Stimulated activated CD8-positive, alpha-beta memory T cell treated with anti-CD3 and anti-CD28 coated beads, Interleukin-2, amount 100 ng/mL, for 48 hours (primary cell): ENCODE measurements around the gene ARHGAP26.

Source experiments
- DNase-seq, 2 donors: peaks; one replicate each; pipeline ENCODE4 v3.0.0-alpha.2; 2020; ENCODE audit warnings: low read depth in 2 of 2

ARHGAP26 gene

GRCh38 chr5:143161885-143162540 lies 391.8 kb downstream of the ARHGAP26 start:
- DNase-seq: no peak

GRCh38 chr5:143162810-143163209 lies 392.6 kb downstream of the ARHGAP26 start:
- DNase-seq: no peak

- DNase-seq: no peak
Measured at GRCh38 chr5:143164557-143164956, 394.4 kb downstream of the ARHGAP26 start.

DNA sequence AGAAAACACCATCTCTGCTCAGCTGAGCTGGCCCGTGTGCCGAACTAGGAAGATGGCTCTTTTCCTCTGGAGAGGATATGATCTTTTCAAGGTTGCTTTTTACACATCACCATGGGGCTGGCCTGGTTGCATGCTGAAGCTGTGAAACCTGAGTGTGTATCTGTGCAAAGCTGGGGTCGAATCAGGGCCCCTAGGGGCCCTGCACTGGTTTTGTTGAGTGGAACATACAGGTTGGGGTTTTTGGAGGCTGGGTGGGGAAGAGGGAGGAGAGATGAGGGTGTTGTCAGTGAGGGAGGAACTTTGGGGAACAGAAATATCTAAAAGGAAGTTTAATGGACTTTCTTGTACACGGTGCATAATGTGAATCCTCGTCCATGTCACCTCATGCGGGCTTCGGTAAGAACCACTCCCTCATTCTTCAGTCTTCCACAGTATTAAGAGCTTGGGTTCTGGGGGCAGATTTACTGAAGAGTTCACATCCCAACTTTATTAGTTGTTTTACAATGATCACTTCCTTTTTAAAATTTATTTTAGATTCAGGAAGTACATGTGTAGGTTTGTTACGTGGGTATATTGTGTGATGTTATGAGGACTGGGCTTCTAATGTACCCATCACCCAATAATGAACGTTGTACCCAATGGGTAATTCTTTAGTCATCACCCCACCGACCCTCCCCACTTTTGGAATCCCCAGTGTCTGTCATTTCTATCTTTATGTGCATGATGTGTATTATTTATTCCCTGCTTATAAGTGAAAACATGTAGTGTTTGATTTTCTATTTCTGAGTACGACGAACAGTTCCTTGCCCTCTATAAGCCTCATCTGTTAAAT lies 395.1 kb downstream of the ARHGAP26 start:
- no peak for DNase-seq

- DNase-seq: no peak
Measured at GRCh38 chr5:143166090-143166489, 395.9 kb downstream of the ARHGAP26 start.

- no peak for DNase-seq
Measured at GRCh38 chr5:143166661-143167420, 396.7 kb downstream of the ARHGAP26 start.

DNA sequence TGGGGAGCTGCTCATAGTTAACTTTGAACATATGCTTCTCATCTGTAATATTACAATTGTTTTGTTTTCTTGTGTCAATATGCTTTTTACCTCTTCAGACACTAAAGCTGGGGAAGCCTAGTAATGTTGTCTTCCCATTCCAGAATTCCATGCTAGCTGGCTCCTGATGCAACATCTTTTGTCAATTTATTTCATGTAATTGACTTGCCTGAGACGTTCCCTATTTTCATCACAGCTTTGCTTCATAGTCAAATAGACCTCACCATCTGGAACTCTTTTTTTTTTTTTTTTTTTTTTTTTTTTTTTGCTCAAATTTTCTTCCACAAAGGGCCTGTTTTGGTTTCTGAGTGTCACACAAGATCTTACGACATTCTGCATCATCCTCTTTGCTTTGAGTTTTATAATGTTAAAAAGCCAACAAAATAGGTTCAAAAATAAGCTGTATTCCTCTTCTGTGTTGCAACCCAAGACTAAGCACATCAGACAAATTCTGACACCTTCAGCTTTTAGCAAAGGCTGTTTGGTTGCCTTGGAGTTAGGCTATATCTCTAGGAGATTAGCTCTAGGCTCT lies 398.1 kb downstream of the ARHGAP26 start:
- DNase-seq: no peak

GRCh38 chr5:143168921-143169810 lies 399.0 kb downstream of the ARHGAP26 start:
- DNase-seq: no peak

- DNase-seq: no peak
Measured at GRCh38 chr5:143170104-143170503, 399.9 kb downstream of the ARHGAP26 start.

DNA sequence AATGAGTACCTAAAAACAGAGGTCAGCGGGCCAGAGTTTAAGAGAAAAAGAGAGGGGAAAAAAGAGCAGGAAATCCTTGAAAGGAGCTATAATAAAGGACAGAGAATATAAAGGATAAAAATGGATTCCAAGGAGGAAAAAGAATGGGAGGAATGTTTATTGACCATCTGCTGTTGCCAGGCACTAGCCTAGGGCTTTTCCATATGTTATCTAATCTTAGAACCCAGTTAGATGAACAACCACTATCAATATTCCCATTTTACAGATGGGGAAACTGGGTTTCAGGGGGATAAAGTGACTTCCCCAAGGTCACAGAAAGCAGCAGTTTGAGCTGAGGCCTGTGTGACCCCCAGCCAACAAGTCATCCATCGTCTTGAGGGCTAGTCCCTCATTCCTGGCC lies 400.8 kb downstream of the ARHGAP26 start:
- no peak for DNase-seq

- DNase-seq: no peak
Measured at GRCh38 chr5:143172739-143173138, 402.6 kb downstream of the ARHGAP26 start.

- DNase-seq: no peak
Measured at GRCh38 chr5:143173139-143173889, 403.1 kb downstream of the ARHGAP26 start.

- no peak for DNase-seq
Measured at GRCh38 chr5:143174714-143175398, 404.7 kb downstream of the ARHGAP26 start.

DNA sequence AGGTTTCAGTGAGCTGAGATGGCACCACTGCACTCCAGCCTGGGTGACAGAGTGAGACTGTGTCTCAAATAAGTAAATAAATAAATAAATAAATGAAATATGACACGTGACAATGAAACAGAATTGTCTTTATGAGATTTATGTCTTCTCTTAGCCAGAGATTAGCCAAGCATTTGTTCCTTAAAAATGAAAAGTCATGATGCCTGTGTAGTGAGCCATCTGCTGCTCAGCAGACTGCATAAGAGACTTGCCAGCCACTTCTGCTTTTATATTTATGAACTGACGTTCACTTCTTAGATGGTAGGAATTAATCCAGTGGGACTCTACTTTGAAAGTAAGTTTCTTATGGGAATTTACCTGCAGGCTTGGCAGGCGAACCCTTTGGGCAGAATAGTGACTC lies 405.9 kb downstream of the ARHGAP26 start:
- no peak for DNase-seq

- no peak for DNase-seq
Measured at GRCh38 chr5:143177263-143177983, 407.2 kb downstream of the ARHGAP26 start.

DNA sequence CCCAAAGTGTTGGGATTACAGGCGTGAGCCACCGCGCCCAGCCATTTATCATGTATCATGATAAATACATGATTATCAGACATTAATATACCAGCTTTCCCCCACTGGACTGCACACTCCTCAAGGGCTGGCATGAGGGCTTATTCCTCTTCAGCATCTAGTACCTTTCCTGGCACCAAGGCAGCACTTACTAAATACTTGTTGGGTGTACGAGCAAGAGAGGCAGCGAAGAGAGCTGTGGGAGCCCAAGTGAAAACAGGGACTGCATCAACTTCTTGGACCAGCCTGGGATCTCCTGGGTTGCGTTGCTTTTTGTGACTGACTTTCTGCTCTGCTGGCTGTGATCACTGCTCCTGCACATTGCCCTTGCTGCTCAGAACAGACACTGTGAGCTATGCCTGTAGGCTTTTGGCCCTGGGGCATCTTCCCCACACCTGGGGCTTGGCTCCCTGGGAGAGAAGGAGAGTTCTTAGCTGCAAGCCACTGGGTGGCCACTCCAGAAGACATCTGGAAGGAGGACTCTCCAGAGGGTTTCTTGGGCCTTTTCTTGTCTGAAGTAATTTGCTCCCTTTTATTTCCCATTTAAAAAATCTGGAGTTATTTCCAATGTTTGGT lies 409.1 kb downstream of the ARHGAP26 start:
- no peak for DNase-seq

GRCh38 chr5:143180751-143181150 lies 410.6 kb downstream of the ARHGAP26 start:
- DNase-seq: no peak

GRCh38 chr5:143181173-143181572 lies 411.0 kb downstream of the ARHGAP26 start:
- no peak for DNase-seq

GRCh38 chr5:143182106-143182505 lies 411.9 kb downstream of the ARHGAP26 start:
- no peak for DNase-seq
